ENCODE data around the gene CFAP65. TPM values are rescaled to one million over a fixed set of nuclear protein-coding genes. Genes with fewer than 3 reads are reported as not detected.

CFAP65 gene
- total RNA-seq, 4 donors from 2014 or later = under 0.01 to 1.3 (median 0.78) TPM; not detected in 1

DNA sequence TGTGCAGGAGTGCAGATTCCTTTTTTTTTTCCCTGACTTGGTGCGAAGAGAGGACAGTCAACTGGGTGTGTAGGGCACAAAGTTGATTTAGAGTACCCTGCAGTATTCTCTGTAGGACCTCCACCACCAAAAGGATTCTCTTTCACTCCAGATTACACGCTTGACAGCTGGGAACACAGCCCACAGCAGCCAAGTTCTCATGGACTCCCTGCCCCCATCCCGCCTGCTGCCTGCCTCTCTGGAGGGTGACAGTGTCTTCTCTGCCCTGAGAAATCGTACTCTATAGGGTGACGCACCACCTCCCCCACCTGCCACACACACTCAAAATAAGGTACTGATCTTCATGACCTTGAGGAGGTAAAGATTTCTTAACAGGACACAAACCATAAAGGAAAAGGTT, 46.0 kb upstream of the CFAP65 start:
- WGBS, 2 donors = 76 to 87% methylated on average over 5 of the region's 5 CpGs
- no peaks in the 10 kb centered on the region for H3K4me1 ChIP-seq
- intact Hi-C loops (cut with DNase I) = no loop called here
- H3K9me3 ChIP-seq = no peaks in the 10 kb centered on the region
- no peak for TF ChIP-seq POLR2A (IDR thresholded peaks at IDR 0.05)
- H3K27ac ChIP-seq = no peak overlapping the region
- no peak for DNase-seq
- H3K36me3 ChIP-seq = no peaks in the 10 kb centered on the region
- no peaks in the 10 kb centered on the region for H3K27me3 ChIP-seq
- no peak overlapping the region for H3K4me3 ChIP-seq (replicated peaks in 1 of 3)

DNA sequence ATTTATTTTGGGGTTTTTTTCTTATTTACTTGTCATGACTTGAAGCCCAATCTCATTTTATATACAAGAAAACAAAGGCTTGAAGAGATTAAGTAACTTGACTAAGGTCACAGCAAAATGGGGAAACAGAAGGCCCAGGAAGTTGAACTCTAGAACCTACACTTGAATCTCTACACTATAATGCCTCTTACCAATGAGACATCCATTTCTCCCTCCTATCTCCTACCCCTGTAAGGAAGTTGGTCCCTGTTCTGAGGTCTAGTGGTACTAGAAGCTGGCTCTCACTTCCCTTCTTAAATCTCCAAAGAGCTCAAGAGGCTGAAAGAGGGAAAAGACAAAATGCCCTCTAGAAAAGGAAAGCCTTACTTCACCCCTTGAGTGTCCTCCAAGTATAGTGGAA, 44.9 kb upstream of the CFAP65 start:
- no peak for DNase-seq
- TF ChIP-seq POLR2A (IDR thresholded peaks at IDR 0.05) = no peak
- TF ChIP-seq, protein P1, sequence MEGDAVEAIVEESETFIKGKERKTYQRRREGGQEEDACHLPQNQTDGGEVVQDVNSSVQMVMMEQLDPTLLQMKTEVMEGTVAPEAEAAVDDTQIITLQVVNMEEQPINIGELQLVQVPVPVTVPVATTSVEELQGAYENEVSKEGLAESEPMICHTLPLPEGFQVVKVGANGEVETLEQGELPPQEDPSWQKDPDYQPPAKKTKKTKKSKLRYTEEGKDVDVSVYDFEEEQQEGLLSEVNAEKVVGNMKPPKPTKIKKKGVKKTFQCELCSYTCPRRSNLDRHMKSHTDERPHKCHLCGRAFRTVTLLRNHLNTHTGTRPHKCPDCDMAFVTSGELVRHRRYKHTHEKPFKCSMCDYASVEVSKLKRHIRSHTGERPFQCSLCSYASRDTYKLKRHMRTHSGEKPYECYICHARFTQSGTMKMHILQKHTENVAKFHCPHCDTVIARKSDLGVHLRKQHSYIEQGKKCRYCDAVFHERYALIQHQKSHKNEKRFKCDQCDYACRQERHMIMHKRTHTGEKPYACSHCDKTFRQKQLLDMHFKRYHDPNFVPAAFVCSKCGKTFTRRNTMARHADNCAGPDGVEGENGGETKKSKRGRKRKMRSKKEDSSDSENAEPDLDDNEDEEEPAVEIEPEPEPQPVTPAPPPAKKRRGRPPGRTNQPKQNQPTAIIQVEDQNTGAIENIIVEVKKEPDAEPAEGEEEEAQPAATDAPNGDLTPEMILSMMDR (IDR thresholded peaks at IDR 0.05) = no peak
- H3K27ac ChIP-seq = no peak overlapping the region
- no peaks in the 10 kb centered on the region for H3K9me3 ChIP-seq
- no peaks in the 10 kb centered on the region for H3K36me3 ChIP-seq
- H3K27me3 ChIP-seq = no peaks in the 10 kb centered on the region
- H3K4me3 ChIP-seq (replicated peaks in 1 of 3) = no peak overlapping the region
- intact Hi-C loops (cut with DNase I) = no loop called here
- H3K4me1 ChIP-seq = no peaks in the 10 kb centered on the region

GRCh38 chr2:219084791-219085190, 43.5 kb upstream of the CFAP65 start:
- DNase-seq = no peak
- TF ChIP-seq POLR2A (IDR thresholded peaks at IDR 0.05) = no peak
- TF ChIP-seq, protein P1 (IDR thresholded peaks at IDR 0.05) = no peak
- Histone ChIP-seq H3K9me3 (no peaks in the 10 kb centered on the region), H3K36me3 (no peaks in the 10 kb centered on the region), H3K27ac (no peak overlapping the region), H3K27me3 (no peaks in the 10 kb centered on the region), H3K4me1 (no peaks in the 10 kb centered on the region), H3K4me3 (replicated peaks in 1 of 3) (no peak overlapping the region)
- intact Hi-C loops (cut with DNase I) = no loop called here

- Histone ChIP-seq H3K9me3 (no peaks in the 10 kb centered on the region), H3K4me1 (no peaks in the 10 kb centered on the region), H3K4me3 (replicated peaks in 1 of 3) (no peak overlapping the region), H3K36me3 (no peaks in the 10 kb centered on the region), H3K27ac (no peak overlapping the region), H3K27me3 (no peaks in the 10 kb centered on the region)
- TF ChIP-seq, protein P1 (IDR thresholded peaks at IDR 0.05) = no peak
- TF ChIP-seq POLR2A (IDR thresholded peaks at IDR 0.05) = no peak
- WGBS, 2 donors = 72 to 74% methylated on average over 5 of the region's 5 CpGs
- intact Hi-C loops (cut with DNase I) = no loop called here
- DNase-seq = no peak
Measured at GRCh38 chr2:219082332-219082958, 41.1 kb upstream of the CFAP65 start.

GRCh38 chr2:219081701-219082331, 40.5 kb upstream of the CFAP65 start:
- DNase-seq = no peak
- H3K27me3 ChIP-seq = no peaks in the 10 kb centered on the region
- TF ChIP-seq, protein P1 (IDR thresholded peaks at IDR 0.05) = no peak
- no peak for TF ChIP-seq POLR2A (IDR thresholded peaks at IDR 0.05)
- H3K9me3 ChIP-seq = no peaks in the 10 kb centered on the region
- no peaks in the 10 kb centered on the region for H3K36me3 ChIP-seq
- H3K27ac ChIP-seq = no peak overlapping the region
- no peaks in the 10 kb centered on the region for H3K4me1 ChIP-seq
- H3K4me3 ChIP-seq (replicated peaks in 1 of 3) = no peak overlapping the region
- intact Hi-C loops (cut with DNase I) = no loop called here
